Hepatocyte (in vitro differentiated cells): ENCODE measurements around the gene F7.

Source experiments
- EZH2 ChIP-seq: fragments of 200-600 bp; sonication (generic); IDR thresholded peaks from 2 replicates; pipeline ENCODE4 v1.6.1; 2016; ENCODE audit warnings: antibody characterized with exemption, mild to moderate bottlenecking, borderline replicate concordance
- EZH2phosphoT487 ChIP-seq: fragments of 200-600 bp; sonication (generic); IDR thresholded peaks from one replicate; pipeline ENCODE4 v1.6.1; 2018; ENCODE audit warnings: antibody characterized with exemption, mild to moderate bottlenecking, low read depth, moderate library complexity; ENCODE audit not compliant: unreplicated experiment, severe bottlenecking
- TF ChIP-seq, protein P1 (sequence below): fragments of 200-600 bp; sonication (generic); IDR thresholded peaks from 2 replicates; pipeline ENCODE4 v1.5.1; 2016; ENCODE audit warnings: antibody characterized with exemption, mild to moderate bottlenecking; ENCODE audit not compliant: poor library complexity

DNA sequence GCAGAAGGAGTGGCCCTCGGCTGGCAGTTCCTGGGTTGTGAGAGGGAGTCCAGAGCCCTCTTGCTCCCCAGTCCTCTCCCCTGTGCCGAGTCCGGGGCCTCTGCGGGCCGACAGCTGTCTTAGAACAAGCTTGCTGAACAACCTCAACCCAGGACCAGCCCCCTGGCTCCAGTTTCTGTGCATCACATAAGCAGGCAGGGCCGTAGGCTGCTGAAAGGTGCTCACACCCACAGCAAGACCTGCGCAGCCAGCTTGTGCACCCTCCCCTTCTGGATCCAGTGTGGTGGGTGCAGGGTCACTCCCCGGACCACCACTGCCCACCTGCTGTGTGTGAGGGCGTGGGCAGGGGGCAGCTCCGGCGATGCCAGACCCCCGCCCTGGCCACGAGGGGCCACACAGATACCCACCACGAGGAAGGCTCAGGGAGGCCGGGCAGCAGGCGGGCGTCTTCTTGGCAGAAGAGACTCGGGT, 25.2 kb upstream of the F7 start:
- TF ChIP-seq EZH2 (no peak), EZH2phosphoT487 (no peak)
- TF ChIP-seq, protein P1, sequence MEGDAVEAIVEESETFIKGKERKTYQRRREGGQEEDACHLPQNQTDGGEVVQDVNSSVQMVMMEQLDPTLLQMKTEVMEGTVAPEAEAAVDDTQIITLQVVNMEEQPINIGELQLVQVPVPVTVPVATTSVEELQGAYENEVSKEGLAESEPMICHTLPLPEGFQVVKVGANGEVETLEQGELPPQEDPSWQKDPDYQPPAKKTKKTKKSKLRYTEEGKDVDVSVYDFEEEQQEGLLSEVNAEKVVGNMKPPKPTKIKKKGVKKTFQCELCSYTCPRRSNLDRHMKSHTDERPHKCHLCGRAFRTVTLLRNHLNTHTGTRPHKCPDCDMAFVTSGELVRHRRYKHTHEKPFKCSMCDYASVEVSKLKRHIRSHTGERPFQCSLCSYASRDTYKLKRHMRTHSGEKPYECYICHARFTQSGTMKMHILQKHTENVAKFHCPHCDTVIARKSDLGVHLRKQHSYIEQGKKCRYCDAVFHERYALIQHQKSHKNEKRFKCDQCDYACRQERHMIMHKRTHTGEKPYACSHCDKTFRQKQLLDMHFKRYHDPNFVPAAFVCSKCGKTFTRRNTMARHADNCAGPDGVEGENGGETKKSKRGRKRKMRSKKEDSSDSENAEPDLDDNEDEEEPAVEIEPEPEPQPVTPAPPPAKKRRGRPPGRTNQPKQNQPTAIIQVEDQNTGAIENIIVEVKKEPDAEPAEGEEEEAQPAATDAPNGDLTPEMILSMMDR, result no peak
